Spleen (tissue), 11 donors: ENCODE data around the gene TAF15. TPM values are rescaled to one million over a fixed set of nuclear protein-coding genes. Genes with fewer than 3 reads are reported as not detected.

ENCODE experiments used
- DNase-seq: peaks from one replicate; pipeline ENCODE4 v3.0.0-alpha.2; 2020
- H3K27ac ChIP-seq, 8 donors: fragments of 200-600 bp; sonication (generic) in 7 of 8; 1 replicate in 4 of 8; 2 replicates in 4 of 8; pipeline versions ENCODE4 v1.5.0 to v1.8.0; 2016 to 2021; ENCODE audit warnings: inconsistent platforms in 4 of 8, mild to moderate bottlenecking in 4 of 8, moderate library complexity in 1 of 8
- H3K27me3 ChIP-seq, 7 donors: fragments of 200-600 bp; sonication (generic) in 6 of 7; replicated peaks in 1 of 7; 1 replicate in 4 of 7; 2 replicates in 3 of 7; pipeline versions ENCODE4 v1.5.0 to v1.8.0; 2016 to 2021; ENCODE audit warnings: inconsistent platforms in 3 of 7, mild to moderate bottlenecking in 1 of 7
- H3K36me3 ChIP-seq, 6 donors: fragments of 200-600 bp; sonication (generic) in 5 of 6; 1 replicate in 4 of 6; 2 replicates in 2 of 6; pipeline versions ENCODE4 v1.5.0 to v1.8.0; 2016 to 2021; ENCODE audit warnings: inconsistent platforms in 2 of 6
- H3K4me1 ChIP-seq, 6 donors: fragments of 200-600 bp; sonication (generic) in 5 of 6; 1 replicate in 3 of 6; 2 replicates in 3 of 6; pipeline versions ENCODE4 v1.5.0 to v1.8.0; 2016 to 2021; ENCODE audit warnings: inconsistent platforms in 3 of 6
- H3K4me3 ChIP-seq, 8 donors: fragments of 200-600 bp; sonication (generic) in 7 of 8; 1 replicate in 4 of 8; 2 replicates in 4 of 8; pipeline versions ENCODE4 v1.5.0 to v1.8.0; 2016 to 2021; ENCODE audit warnings: inconsistent platforms in 4 of 8, mild to moderate bottlenecking in 4 of 8, moderate library complexity in 2 of 8
- H3K9me3 ChIP-seq, 8 donors: fragments of 200-600 bp; sonication (generic) in 7 of 8; 1 replicate in 4 of 8; 2 replicates in 4 of 8; pipeline versions ENCODE4 v1.5.0 to v1.8.0; 2016 to 2021; ENCODE audit warnings: inconsistent platforms in 4 of 8
- POLR2A ChIP-seq, 3 donors: fragments of 450-650 bp; IDR thresholded peaks; one replicate each; pipeline ENCODE4 v1.5.1; 2017; ENCODE audit warnings: antibody characterized with exemption in 3 of 3, mild to moderate bottlenecking in 1 of 3
- POLR2AphosphoS5 ChIP-seq, 3 donors: sonication (generic); formaldehyde crosslinking; IDR thresholded peaks; one replicate each; pipeline ENCODE4 v1.5.1; 2017; ENCODE audit warnings: antibody characterized with exemption in 3 of 3
- WGBS, 5 donors: extraction: QIAGEN DNeasy Blood & Tissue Kit in 3 of 5; methylation state at CpG; one replicate each; pipeline versions ENCODE4 v1.1.5 to v1.1.7; 2013 to 2018; 5-methylcytosine and 5-hydroxymethylcytosine counted together
- intact Hi-C: fragments of 100-400 bp; cut with DNase I; formaldehyde crosslinking; loops from one replicate; pipeline ENCODE4 v1.15.0; 2023; ENCODE audit warnings: low total_unique reads
- polyA plus RNA-seq, 3 donors: library from polyadenylated mRNA; stranded (reverse); fragments of 200-250 nt; gene quantifications; one replicate each; pipeline ENCODE4 v1.2.1, GENCODE V29; 2013
- total RNA-seq, 7 donors: library from RNA; depleted of rRNA in 3 of 7; stranded (reverse); fragments of >200 nt in 3 of 7; fragmentation: NEBNext Ultra II Directional in 4 of 7; extraction: Animal tissue kit (Norgen Biotek cat#: 25700) in 4 of 7; gene quantifications; one replicate each; pipeline versions ENCODE4 v1.1.0 to v1.2.1, GENCODE V29; 2016 to 2021
- TF ChIP-seq, protein P1 (sequence below), 11 experiments: fragments of 200-600 bp in 7 of 11; fragments of 450-650 bp in 4 of 11; sonication (generic) in 4 of 11; IDR thresholded peaks in 8 of 11; conservative IDR thresholded peaks in 3 of 11; 1 replicate in 7 of 11; 2 replicates in 4 of 11; pipeline versions ENCODE4 v1.4.0 to v1.8.0; 2016 to 2021; ENCODE audit warnings: antibody characterized with exemption in 11 of 11, inconsistent platforms in 4 of 11, mild to moderate bottlenecking in 1 of 11
- donor health status: healthy with polysubstance abuse.
- donor health status: DM: no; HTN: no; CAD: no; lungs with moderate emphysema.
- donor health status: DM: no; HTN: no; CAD: no.
- donor health status: Bipolar disorder and iron deficiency.
- donor health status: healthy.
- donor health status: DM: no; HTN: no; CAD: no.
- donor health status: DM: yes; HTN: yes; CAD: no.

TAF15 gene
- total and polyA plus RNA-seq, 10 donors = 55.9 to 184 (median 108) TPM

DNA sequence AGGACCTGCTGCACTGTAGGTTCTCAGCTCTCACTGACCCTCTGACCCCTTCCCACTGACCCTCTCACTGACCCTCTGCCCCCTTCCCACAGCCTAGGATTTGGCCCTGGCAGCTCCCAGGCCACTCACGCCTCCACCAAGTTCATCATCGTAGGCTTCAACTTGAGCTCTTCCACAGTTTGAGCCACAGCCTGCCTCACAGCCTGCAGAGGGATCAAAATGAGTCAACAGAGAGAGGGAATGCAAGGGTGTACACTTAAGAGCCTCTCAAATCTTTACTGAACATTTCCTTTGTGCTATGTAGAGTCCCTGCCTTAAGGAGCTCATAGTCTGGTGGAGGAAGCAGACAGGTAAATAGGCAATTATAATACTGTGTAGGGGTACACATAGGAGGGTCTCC, 47.3 kb downstream of the TAF15 start:
- no peak for DNase-seq
- WGBS, 5 donors = 83 to 96% (median 90%) methylated on average over 2 of the region's 2 CpGs
- Histone ChIP-seq H3K9me3 (no peaks in the 10 kb centered on the region), H3K4me1 (no peaks in the 10 kb centered on the region), H3K27ac (no peak overlapping the region), H3K27me3 (no peaks in the 10 kb centered on the region), H3K36me3 (peaks cover 0 to 51% (median 0%) of the 10 kb centered on the region in 6 donors), H3K4me3 (no peak overlapping the region)
- TF ChIP-seq, protein P1, sequence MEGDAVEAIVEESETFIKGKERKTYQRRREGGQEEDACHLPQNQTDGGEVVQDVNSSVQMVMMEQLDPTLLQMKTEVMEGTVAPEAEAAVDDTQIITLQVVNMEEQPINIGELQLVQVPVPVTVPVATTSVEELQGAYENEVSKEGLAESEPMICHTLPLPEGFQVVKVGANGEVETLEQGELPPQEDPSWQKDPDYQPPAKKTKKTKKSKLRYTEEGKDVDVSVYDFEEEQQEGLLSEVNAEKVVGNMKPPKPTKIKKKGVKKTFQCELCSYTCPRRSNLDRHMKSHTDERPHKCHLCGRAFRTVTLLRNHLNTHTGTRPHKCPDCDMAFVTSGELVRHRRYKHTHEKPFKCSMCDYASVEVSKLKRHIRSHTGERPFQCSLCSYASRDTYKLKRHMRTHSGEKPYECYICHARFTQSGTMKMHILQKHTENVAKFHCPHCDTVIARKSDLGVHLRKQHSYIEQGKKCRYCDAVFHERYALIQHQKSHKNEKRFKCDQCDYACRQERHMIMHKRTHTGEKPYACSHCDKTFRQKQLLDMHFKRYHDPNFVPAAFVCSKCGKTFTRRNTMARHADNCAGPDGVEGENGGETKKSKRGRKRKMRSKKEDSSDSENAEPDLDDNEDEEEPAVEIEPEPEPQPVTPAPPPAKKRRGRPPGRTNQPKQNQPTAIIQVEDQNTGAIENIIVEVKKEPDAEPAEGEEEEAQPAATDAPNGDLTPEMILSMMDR (IDR thresholded peaks at IDR 0.05 in 8 of 11, conservative IDR thresholded peaks at IDR 0.05 in 3 of 11) = no peak
- TF ChIP-seq POLR2AphosphoS5 (IDR thresholded peaks at IDR 0.05) = no peak
- TF ChIP-seq POLR2A (IDR thresholded peaks at IDR 0.05) = no peak
- intact Hi-C loops = no loop called here

DNA sequence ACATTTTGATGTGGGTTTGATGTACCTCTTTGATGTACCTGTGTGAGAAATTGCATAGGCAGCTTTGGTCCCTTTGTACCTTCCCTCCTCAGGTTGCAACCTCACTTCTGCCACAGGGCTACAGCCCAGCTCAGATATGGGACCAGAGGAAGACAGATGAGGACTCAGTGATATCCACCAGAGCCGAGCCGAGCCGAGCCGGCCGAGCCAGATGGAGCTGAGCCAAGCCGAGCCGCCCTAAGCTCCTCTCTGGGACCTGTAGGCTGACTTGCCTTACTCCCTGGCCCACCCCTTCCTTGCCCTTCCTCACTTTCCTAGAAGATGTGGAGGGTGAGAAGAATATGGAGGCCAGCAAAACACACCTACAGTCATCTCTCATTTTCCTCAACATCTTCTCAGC, 55.6 kb downstream of the TAF15 start:
- TF ChIP-seq POLR2AphosphoS5 (IDR thresholded peaks at IDR 0.05) (no peak), POLR2A (IDR thresholded peaks at IDR 0.05) (no peak)
- TF ChIP-seq, protein P1 (IDR thresholded peaks at IDR 0.05 in 8 of 11, conservative IDR thresholded peaks at IDR 0.05 in 3 of 11) = no peak
- Histone ChIP-seq H3K36me3 (peaks cover 0 to 6% (median 0%) of the 10 kb centered on the region in 6 donors), H3K4me3 (no peak overlapping the region), H3K4me1 (peaks cover 0 to 13% (median 1%) of the 10 kb centered on the region in 6 donors), H3K27me3 (no peaks in the 10 kb centered on the region), H3K27ac (no peak overlapping the region), H3K9me3 (no peaks in the 10 kb centered on the region)
- intact Hi-C loops = no loop called here
- WGBS, 5 donors = 93 to 97% (median 96%) methylated on average over 7 of the region's 7 CpGs
- DNase-seq = no peak

GRCh38 chr17:35865412-35866340, 56.4 kb downstream of the TAF15 start:
- Histone ChIP-seq H3K4me3 (no peak overlapping the region), H3K4me1 (peaks cover 0 to 13% (median 1%) of the 10 kb centered on the region in 6 donors), H3K27me3 (no peaks in the 10 kb centered on the region), H3K27ac (no peak overlapping the region), H3K9me3 (no peaks in the 10 kb centered on the region), H3K36me3 (peaks cover 0 to 6% (median 0%) of the 10 kb centered on the region in 6 donors)
- WGBS, 5 donors = 78 to 90% (median 81%) methylated on average over 3 of the region's 3 CpGs
- TF ChIP-seq, protein P1 (IDR thresholded peaks at IDR 0.05 in 8 of 11, conservative IDR thresholded peaks at IDR 0.05 in 3 of 11) = no peak
- no peak for TF ChIP-seq POLR2A (IDR thresholded peaks at IDR 0.05)
- TF ChIP-seq POLR2AphosphoS5 (IDR thresholded peaks at IDR 0.05) = no peak
- intact Hi-C loops = no loop called here
- DNase-seq = no peak

DNA sequence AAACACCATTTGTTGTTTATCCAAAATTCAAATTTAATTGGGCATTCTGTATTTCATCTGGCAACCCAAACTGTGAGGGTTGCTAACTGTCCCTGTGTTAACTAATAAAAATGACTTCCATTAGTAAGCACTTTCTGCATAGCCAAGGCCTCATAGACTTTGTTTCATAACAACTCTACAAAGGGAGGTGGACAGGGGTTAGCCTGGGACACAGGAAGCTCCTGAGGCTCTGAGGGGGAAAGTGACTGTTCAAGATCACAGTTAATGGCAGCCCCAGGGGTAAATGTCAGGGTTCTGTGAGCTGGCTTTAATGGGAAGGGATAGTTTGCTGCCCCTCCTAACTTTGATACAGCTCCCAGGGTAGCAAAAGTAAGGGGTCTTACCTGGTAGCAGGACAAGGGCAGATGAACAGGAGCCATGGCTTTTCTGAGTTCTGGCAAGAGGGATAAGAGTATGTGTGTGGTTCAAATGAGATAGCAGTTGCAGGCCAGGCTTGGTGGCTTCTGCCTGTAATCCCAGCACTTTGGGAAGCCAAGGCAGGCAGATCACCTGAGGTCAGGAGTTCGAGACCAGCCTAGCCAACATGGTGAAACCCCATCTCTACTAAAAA, 57.2 kb downstream of the TAF15 start:
- TF ChIP-seq, protein P1 (IDR thresholded peaks at IDR 0.05 in 8 of 11, conservative IDR thresholded peaks at IDR 0.05 in 3 of 11) = no peak
- no peak for TF ChIP-seq POLR2AphosphoS5 (IDR thresholded peaks at IDR 0.05)
- no peak overlapping the region for H3K4me3 ChIP-seq

More for the DNA sequence above, 57.2 kb downstream of the TAF15 start:
- DNase-seq = no peak
- Histone ChIP-seq H3K9me3 (no peaks in the 10 kb centered on the region), H3K4me1 (peaks cover 0 to 19% (median 6%) of the 10 kb centered on the region in 6 donors), H3K27ac (no peak overlapping the region), H3K27me3 (no peaks in the 10 kb centered on the region), H3K36me3 (peaks cover 0 to 13% (median 0%) of the 10 kb centered on the region in 6 donors)
- WGBS, 5 donors = 88 to 100% (median 96%) methylated on average over 1 of the region's 1 CpG
- intact Hi-C loops = no loop called here
